Measurements from ENCODE around the gene BNC2. TPM values are rescaled to one million over a fixed set of nuclear protein-coding genes. Genes with fewer than 3 reads are reported as not detected.

The BNC2 gene
- total RNA-seq, 1 donor: 2.5 TPM

- Histone ChIP-seq H3K4me1 (ENCODE audit: insufficient read depth, low read length) (no peaks in the 10 kb centered on the region), H3K4me3 (ENCODE audit: low read length) (no peak overlapping the region), H3K9me3 (ENCODE audit: low read depth, low read length) (no peaks in the 10 kb centered on the region), H3K27me3 (ENCODE audit: insufficient read depth, low read length) (no peaks in the 10 kb centered on the region)
Measured at GRCh38 chr9:16708656-16709435, 161.6 kb downstream of the BNC2 start.

- Histone ChIP-seq H3K27me3 (ENCODE audit: insufficient read depth, low read length) (no peaks in the 10 kb centered on the region), H3K4me3 (ENCODE audit: low read length) (no peak overlapping the region), H3K9me3 (ENCODE audit: low read depth, low read length) (no peaks in the 10 kb centered on the region), H3K4me1 (ENCODE audit: insufficient read depth, low read length) (no peaks in the 10 kb centered on the region)
Measured at GRCh38 chr9:16705111-16705604, 165.3 kb downstream of the BNC2 start.

GRCh38 chr9:16704116-16705110 lies 166.1 kb downstream of the BNC2 start:
- Histone ChIP-seq H3K4me1 (ENCODE audit: insufficient read depth, low read length) (no peaks in the 10 kb centered on the region), H3K27me3 (ENCODE audit: insufficient read depth, low read length) (no peaks in the 10 kb centered on the region), H3K9me3 (ENCODE audit: low read depth, low read length) (no peaks in the 10 kb centered on the region), H3K4me3 (ENCODE audit: low read length) (no peak overlapping the region)

DNA sequence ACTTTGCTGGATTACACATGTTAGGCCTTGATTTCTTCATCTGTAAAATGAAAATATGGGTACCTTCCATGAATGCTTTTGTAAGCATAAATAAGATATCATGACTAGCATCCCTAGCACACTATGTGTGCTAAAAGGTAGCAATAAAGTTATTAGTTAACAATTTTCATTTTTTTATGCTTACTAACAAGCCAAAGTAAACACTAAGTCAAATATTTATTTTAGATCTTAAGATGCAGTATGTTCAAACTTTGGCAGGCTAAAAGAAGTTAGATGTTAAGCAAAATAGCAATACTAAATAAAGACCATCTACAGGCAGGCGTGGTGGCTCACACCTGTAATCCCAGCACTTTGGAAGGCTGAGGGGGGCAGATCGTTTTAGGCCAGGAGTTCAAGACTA lies 169.1 kb downstream of the BNC2 start:
- Histone ChIP-seq H3K9me3 (ENCODE audit: low read depth, low read length) (no peaks in the 10 kb centered on the region), H3K4me1 (ENCODE audit: insufficient read depth, low read length) (no peaks in the 10 kb centered on the region), H3K27me3 (ENCODE audit: insufficient read depth, low read length) (no peaks in the 10 kb centered on the region)

DNA sequence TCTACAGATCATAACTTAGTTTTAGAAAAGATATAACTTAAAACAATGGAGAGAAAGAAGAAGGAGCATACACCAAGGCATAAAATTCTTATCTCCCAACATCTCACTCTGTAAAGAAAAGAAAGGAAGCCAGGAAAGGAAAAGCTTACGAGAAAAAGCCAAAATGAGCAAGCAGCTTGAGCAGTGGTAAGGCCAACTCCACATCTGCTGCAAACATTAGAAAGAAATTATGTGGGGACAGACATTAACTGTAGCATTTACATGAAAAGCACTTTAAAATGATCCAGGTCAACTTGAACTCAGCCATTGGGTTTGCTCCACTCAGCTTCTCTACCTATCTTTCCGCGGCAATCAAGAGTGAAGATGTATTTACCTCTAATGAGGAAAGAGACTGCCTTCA lies 176.9 kb downstream of the BNC2 start:
- Histone ChIP-seq H3K4me1 (ENCODE audit: insufficient read depth, low read length) (no peaks in the 10 kb centered on the region), H3K27me3 (ENCODE audit: insufficient read depth, low read length) (no peaks in the 10 kb centered on the region), H3K9me3 (ENCODE audit: low read depth, low read length) (no peaks in the 10 kb centered on the region), H3K4me3 (ENCODE audit: low read length) (no peak overlapping the region)

More for the DNA sequence above, 169.1 kb downstream of the BNC2 start:
- H3K4me3 ChIP-seq (ENCODE audit: low read length): no peak overlapping the region

GRCh38 chr9:16690628-16691027 lies 179.8 kb downstream of the BNC2 start:
- no peak overlapping the region for H3K4me3 ChIP-seq (ENCODE audit: low read length)
- H3K27me3 ChIP-seq (ENCODE audit: insufficient read depth, low read length): no peaks in the 10 kb centered on the region
- H3K4me1 ChIP-seq (ENCODE audit: insufficient read depth, low read length): no peaks in the 10 kb centered on the region
- H3K9me3 ChIP-seq (ENCODE audit: low read depth, low read length): no peaks in the 10 kb centered on the region

DNA sequence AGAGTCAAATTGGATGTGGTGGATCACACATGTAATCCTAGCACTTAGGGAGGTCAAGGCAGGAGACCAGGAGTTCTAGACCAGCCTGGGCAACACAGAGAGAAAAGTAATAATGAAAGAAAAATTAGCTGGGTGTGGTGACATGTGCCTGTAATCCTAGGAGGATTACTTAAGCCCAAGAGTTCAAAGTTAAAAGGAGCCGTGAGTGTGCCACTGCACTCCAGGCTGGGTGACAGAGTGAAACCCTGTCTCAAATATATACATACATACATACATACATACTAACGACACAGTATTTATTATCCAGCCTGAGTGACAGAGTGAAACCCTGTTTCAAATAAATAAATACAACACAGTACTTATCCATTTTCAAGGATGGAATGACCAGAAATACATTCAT lies 180.3 kb downstream of the BNC2 start:
- Histone ChIP-seq H3K27me3 (ENCODE audit: insufficient read depth, low read length) (no peaks in the 10 kb centered on the region), H3K4me1 (ENCODE audit: insufficient read depth, low read length) (no peaks in the 10 kb centered on the region), H3K9me3 (ENCODE audit: low read depth, low read length) (no peaks in the 10 kb centered on the region), H3K4me3 (ENCODE audit: low read length) (no peak overlapping the region)

- H3K27me3 ChIP-seq (ENCODE audit: insufficient read depth, low read length): no peaks in the 10 kb centered on the region
- no peak overlapping the region for H3K4me3 ChIP-seq (ENCODE audit: low read length)
- no peaks in the 10 kb centered on the region for H3K9me3 ChIP-seq (ENCODE audit: low read depth, low read length)
- H3K4me1 ChIP-seq (ENCODE audit: insufficient read depth, low read length): no peaks in the 10 kb centered on the region
Measured at GRCh38 chr9:16689351-16689938, 181.0 kb downstream of the BNC2 start.

DNA sequence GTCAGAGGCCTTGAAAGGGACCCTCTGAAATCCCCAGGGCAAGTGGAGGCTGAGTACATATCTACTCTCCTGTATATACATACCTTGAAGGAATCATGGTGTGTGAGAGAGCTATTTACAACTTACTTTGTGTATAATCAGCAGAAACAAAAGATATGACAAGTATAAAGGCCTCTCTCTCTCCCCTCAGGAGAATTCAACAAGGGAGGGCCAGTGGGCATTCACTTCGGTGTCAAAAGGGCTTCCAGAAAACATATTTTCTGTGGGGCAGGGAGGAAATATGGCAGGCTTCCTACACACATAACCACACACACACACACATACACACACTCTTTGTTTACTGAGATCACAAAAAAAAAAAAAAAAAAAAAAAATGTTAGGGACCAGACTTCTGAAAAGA lies 181.7 kb downstream of the BNC2 start:
- H3K4me1 ChIP-seq (ENCODE audit: insufficient read depth, low read length): no peaks in the 10 kb centered on the region
- no peaks in the 10 kb centered on the region for H3K27me3 ChIP-seq (ENCODE audit: insufficient read depth, low read length)
- no peak overlapping the region for H3K4me3 ChIP-seq (ENCODE audit: low read length)
- no peaks in the 10 kb centered on the region for H3K9me3 ChIP-seq (ENCODE audit: low read depth, low read length)

DNA sequence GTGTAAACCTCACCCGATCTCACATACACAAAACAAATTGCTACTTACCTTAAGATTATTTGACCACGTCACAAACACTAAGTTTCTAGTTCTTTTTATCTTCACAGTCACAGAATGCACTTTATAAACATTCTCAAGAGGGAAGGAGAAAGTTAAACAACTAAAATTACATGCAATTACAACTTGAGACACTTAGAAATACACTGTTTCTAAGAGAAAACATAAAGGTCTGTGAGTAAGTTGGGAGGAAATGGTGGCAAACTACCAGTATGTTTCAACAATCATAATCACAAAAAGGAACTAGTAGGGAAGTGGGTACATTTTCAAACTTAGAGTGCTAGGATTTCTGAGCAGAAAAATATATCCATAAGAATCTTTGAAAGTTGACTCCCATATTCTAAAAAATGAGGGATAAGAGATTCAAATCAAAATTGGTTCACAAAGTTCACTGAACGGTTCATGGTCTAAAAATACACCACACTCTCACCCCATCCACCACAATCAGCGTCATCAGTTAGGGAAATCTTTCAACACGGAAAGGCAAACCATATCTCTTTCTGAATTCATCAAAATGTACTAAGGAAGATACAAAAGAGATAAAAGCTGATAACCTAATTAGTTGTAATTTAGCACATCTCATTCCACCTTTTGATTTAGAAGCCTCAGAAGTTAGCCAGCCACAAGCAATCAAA lies 182.6 kb downstream of the BNC2 start:
- no peak overlapping the region for H3K4me3 ChIP-seq (ENCODE audit: low read length)
- no peaks in the 10 kb centered on the region for H3K4me1 ChIP-seq (ENCODE audit: insufficient read depth, low read length)
- H3K9me3 ChIP-seq (ENCODE audit: low read depth, low read length): no peaks in the 10 kb centered on the region
- H3K27me3 ChIP-seq (ENCODE audit: insufficient read depth, low read length): no peaks in the 10 kb centered on the region

GRCh38 chr9:16683326-16683725 lies 187.1 kb downstream of the BNC2 start:
- Histone ChIP-seq H3K27me3 (ENCODE audit: insufficient read depth, low read length) (no peaks in the 10 kb centered on the region), H3K4me1 (ENCODE audit: insufficient read depth, low read length) (no peaks in the 10 kb centered on the region), H3K9me3 (ENCODE audit: low read depth, low read length) (no peaks in the 10 kb centered on the region), H3K4me3 (ENCODE audit: low read length) (no peak overlapping the region)

DNA sequence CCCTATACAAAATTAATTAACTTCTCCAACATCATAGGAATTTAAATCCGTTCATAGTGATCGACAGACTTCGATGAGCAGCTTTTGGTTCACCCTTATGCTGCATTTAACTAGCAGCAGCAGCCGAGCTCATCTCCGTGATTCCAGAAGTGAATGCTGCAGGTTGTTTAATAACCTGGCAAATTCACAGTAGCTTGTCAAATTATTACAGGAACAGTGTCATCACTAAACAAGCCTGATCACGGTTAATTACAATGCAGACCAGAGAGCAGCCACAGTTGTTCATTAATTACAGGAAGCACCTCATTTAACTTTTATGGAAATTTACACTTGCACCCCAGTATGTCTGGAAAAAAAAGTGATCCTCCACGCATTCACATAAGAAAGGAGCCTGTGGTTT lies 188.2 kb downstream of the BNC2 start:
- no peaks in the 10 kb centered on the region for H3K9me3 ChIP-seq (ENCODE audit: low read depth, low read length)
- H3K4me1 ChIP-seq (ENCODE audit: insufficient read depth, low read length): no peaks in the 10 kb centered on the region
- no peaks in the 10 kb centered on the region for H3K27me3 ChIP-seq (ENCODE audit: insufficient read depth, low read length)
- no peak overlapping the region for H3K4me3 ChIP-seq (ENCODE audit: low read length)

DNA sequence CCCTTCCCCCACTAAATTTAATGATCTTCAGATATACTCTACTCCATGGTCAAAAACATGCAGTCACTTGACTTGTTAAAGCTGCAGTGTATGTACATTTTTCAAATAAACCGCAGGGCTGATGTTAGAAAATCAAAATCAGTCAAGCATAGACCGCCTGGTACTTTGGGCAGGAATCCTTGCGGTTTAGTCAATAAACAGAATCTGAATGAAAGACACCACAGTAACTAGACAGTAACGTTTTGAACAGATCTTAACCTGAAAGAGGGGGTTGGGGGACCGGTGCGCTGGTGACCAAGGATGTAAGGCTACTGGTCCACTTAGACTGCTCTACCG lies 188.8 kb downstream of the BNC2 start:
- Histone ChIP-seq H3K4me3 (ENCODE audit: low read length) (no peak overlapping the region), H3K27me3 (ENCODE audit: insufficient read depth, low read length) (no peaks in the 10 kb centered on the region), H3K4me1 (ENCODE audit: insufficient read depth, low read length) (no peaks in the 10 kb centered on the region), H3K9me3 (ENCODE audit: low read depth, low read length) (no peaks in the 10 kb centered on the region)

DNA sequence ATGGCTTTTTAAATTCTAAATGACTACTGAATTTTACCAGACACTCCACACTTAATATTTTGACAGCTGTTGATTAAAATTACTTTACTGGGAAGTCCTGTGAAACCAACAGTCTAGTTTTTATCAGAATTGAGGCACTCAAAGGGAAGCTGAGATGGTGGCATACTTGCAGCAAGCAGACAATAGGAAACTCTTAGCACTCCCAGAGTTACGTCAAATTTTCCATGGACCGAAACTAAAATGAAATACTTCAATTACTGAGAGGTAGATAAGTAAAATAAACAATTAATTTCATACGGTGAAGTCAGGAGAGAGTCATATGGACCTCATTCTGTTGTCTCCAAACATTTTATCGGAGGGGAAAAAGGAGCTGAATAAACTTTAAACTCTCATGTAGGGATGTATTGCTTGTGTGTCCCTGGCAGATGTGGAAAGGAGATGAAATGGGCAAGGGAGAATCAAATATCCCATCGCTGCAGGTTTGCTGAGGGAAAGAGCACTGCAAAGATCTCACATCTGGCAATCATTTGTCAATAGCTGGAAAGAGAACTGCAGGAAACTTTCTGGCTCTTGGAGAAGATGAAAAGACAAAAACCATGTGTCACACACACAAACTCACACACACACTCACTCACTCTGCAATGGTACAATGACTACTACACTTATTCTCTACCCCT lies 189.4 kb downstream of the BNC2 start:
- Histone ChIP-seq H3K4me1 (ENCODE audit: insufficient read depth, low read length) (no peaks in the 10 kb centered on the region), H3K9me3 (ENCODE audit: low read depth, low read length) (no peaks in the 10 kb centered on the region), H3K27me3 (ENCODE audit: insufficient read depth, low read length) (no peaks in the 10 kb centered on the region), H3K4me3 (ENCODE audit: low read length) (no peak overlapping the region)

All from mononuclear cell (primary cell).